Karpas-422 (cell line): ENCODE results near the gene COMMD2. TPM values are rescaled to one million over a fixed set of nuclear protein-coding genes. Genes with fewer than 3 reads are reported as not detected.
A peak's percentile ranks its signal among the peaks of the same experiment; 100 is the strongest.

Experiments used
- DNase-seq: peaks from one replicate; pipeline ENCODE4 v3.0.0-alpha.2; 2015
- H2AFZ ChIP-seq: fragments of 200-600 bp; sonication (generic); 2 replicates; pipeline ENCODE4 v1.6.1; 2014; ENCODE audit warnings: antibody characterized with exemption, low read length, mixed read lengths
- H3K27ac ChIP-seq: fragments of 200-600 bp; sonication (generic); 2 replicates; pipeline ENCODE4 v1.5.1; 2014; ENCODE audit warnings: mild to moderate bottlenecking, low read length, moderate library complexity
- H3K27me3 ChIP-seq: fragments of 200-600 bp; sonication (generic); 2 replicates; pipeline ENCODE4 v1.6.1; 2014; ENCODE audit warnings: low read length, mixed read lengths
- H3K36me3 ChIP-seq: fragments of 200-600 bp; sonication (generic); 2 replicates; pipeline ENCODE4 v1.6.1; 2014; ENCODE audit warnings: low read length, mixed read lengths; ENCODE audit not compliant: insufficient read depth
- H3K4me1 ChIP-seq: fragments of 200-600 bp; sonication (generic); 2 replicates; pipeline ENCODE4 v1.6.1; 2014; ENCODE audit warnings: mild to moderate bottlenecking, low read length, mixed read lengths
- H3K4me2 ChIP-seq: fragments of 200-600 bp; sonication (generic); 2 replicates; pipeline ENCODE4 v1.6.1; 2014; ENCODE audit warnings: low read length, low read depth, mild to moderate bottlenecking; ENCODE audit not compliant: poor library complexity, severe bottlenecking
- H3K4me3 ChIP-seq: fragments of 200-600 bp; sonication (generic); 2 replicates; pipeline ENCODE4 v1.5.1; 2014; ENCODE audit warnings: mild to moderate bottlenecking, antibody characterized with exemption, low read length, mixed read lengths
- H3K79me2 ChIP-seq: fragments of 200-600 bp; sonication (generic); 2 replicates; pipeline ENCODE4 v1.6.1; 2014; ENCODE audit warnings: mild to moderate bottlenecking, low read length, mixed read lengths
- H3K9ac ChIP-seq: fragments of 200-600 bp; sonication (generic); 2 replicates; pipeline ENCODE4 v1.6.0; 2014; ENCODE audit warnings: low read length
- H3K9me2 ChIP-seq: fragments of 200-600 bp; sonication (generic), shearing (Covaris generic); replicated peaks from 2 replicates; pipeline ENCODE4 v1.6.0; 2014; ENCODE audit warnings: mild to moderate bottlenecking, low read length, moderate library complexity; ENCODE audit not compliant: insufficient read depth
- H3K9me3 ChIP-seq: fragments of 300-700, 200-600 bp; sonication (generic); 2 replicates; pipeline ENCODE4 v1.6.1; 2014; ENCODE audit warnings: low read length, mixed read lengths
- H4K20me1 ChIP-seq: fragments of 200-600 bp; sonication (generic); 2 replicates; pipeline ENCODE4 v1.6.1; 2014; ENCODE audit warnings: mild to moderate bottlenecking, antibody characterized with exemption, low read length, low read depth; ENCODE audit not compliant: insufficient read depth
- total RNA-seq: library from RNA; depleted of rRNA; stranded (reverse); fragments of >200 nt; shearing (Covaris generic); gene quantifications from 2 replicates; pipeline ENCODE4 v1.2.3, GENCODE V29; 2014; ENCODE audit warnings: low replicate concordance

Gene COMMD2
- total RNA-seq, 1 experiment from 2014 or later: 33.8 TPM

GRCh38 chr3:149770246-149770645, 18.0 kb upstream of the COMMD2 start:
- H3K79me2 ChIP-seq: no peaks in the 10 kb centered on the region
- H3K9me3 ChIP-seq: no peaks in the 10 kb centered on the region
- H3K4me2 ChIP-seq: no peak overlapping the region
- no peak overlapping the region for H3K27ac ChIP-seq
- no peak overlapping the region for H3K9ac ChIP-seq
- no peaks in the 10 kb centered on the region for H3K4me1 ChIP-seq
- H3K9me2 ChIP-seq: no peaks in the 10 kb centered on the region
- no peaks in the 10 kb centered on the region for H4K20me1 ChIP-seq
- no peaks in the 10 kb centered on the region for H3K36me3 ChIP-seq
- H3K27me3 ChIP-seq: no peaks in the 10 kb centered on the region
- no peak overlapping the region for H2AFZ ChIP-seq
- no peak overlapping the region for H3K4me3 ChIP-seq
- DNase-seq: no peak

- Histone ChIP-seq H3K9me3 (no peaks in the 10 kb centered on the region), H3K4me2 (no peak overlapping the region), H3K27ac (no peak overlapping the region), H3K79me2 (no peaks in the 10 kb centered on the region), H3K9me2 (no peaks in the 10 kb centered on the region), H4K20me1 (no peaks in the 10 kb centered on the region), H3K9ac (no peak overlapping the region), H3K4me3 (no peak overlapping the region), H2AFZ (no peak overlapping the region), H3K36me3 (no peaks in the 10 kb centered on the region), H3K4me1 (no peaks in the 10 kb centered on the region), H3K27me3 (no peaks in the 10 kb centered on the region)
- no peak for DNase-seq
These were observed 16.4 kb upstream of the COMMD2 start for GRCh38 chr3:149768704-149769103.

GRCh38 chr3:149767720-149768119, 15.4 kb upstream of the COMMD2 start:
- Histone ChIP-seq H3K27me3 (no peaks in the 10 kb centered on the region), H2AFZ (no peak overlapping the region)
- DNase-seq: no peak

DNA sequence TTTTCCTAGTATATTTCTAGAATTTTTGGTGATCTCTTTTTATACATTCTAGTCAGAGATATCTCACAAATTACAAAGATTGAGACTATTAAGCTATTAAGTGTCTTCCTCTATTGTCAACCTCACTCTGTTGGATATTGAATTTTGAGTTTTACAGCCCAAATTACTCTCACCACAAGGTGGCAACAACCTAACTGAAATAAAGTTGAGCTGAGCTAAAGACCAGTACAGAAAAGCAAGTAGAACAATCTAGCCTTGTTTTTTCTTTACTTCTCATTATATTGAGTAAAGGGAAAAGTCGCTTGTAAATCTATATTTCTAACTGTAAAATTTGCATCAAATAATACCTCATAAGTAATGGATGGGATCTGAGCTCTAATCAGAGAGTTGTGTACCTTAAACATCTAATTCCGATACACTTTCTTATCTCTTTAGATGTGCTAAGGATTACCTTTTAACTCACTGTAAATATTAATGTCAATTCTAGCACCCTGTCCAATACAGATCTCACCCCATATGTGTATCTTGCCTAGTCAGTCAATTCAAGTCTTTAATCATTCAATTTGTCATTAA, 13.6 kb upstream of the COMMD2 start:
- H3K4me1 ChIP-seq: peaks cover 10% of the 10 kb centered on the region
- no peaks in the 10 kb centered on the region for H3K9me3 ChIP-seq
- H3K36me3 ChIP-seq: no peaks in the 10 kb centered on the region
- no peak overlapping the region for H3K4me2 ChIP-seq
- H3K27ac ChIP-seq: no peak overlapping the region
- no peaks in the 10 kb centered on the region for H3K9me2 ChIP-seq
- H3K4me3 ChIP-seq: no peak overlapping the region
- no peaks in the 10 kb centered on the region for H3K79me2 ChIP-seq
- H2AFZ ChIP-seq: no peak overlapping the region
- H4K20me1 ChIP-seq: no peaks in the 10 kb centered on the region
- H3K9ac ChIP-seq: no peak overlapping the region
- H3K27me3 ChIP-seq: no peaks in the 10 kb centered on the region
- DNase-seq: peak; percentile 75

More at GRCh38 chr3:149767720-149768119, 15.4 kb upstream of the COMMD2 start:
- Histone ChIP-seq H3K4me3 (no peak overlapping the region), H3K4me1 (no peaks in the 10 kb centered on the region), H3K4me2 (no peak overlapping the region), H3K36me3 (no peaks in the 10 kb centered on the region), H3K79me2 (no peaks in the 10 kb centered on the region), H3K9ac (no peak overlapping the region), H3K27ac (no peak overlapping the region), H3K9me2 (no peaks in the 10 kb centered on the region), H3K9me3 (no peaks in the 10 kb centered on the region), H4K20me1 (no peaks in the 10 kb centered on the region)

- no peaks in the 10 kb centered on the region for H3K9me2 ChIP-seq
- no peak overlapping the region for H3K4me3 ChIP-seq
- no peak overlapping the region for H3K27ac ChIP-seq
- no peaks in the 10 kb centered on the region for H3K9me3 ChIP-seq
- no peaks in the 10 kb centered on the region for H4K20me1 ChIP-seq
- H3K4me2 ChIP-seq: no peak overlapping the region
- H3K36me3 ChIP-seq: no peaks in the 10 kb centered on the region
- DNase-seq: no peak
- no peak overlapping the region for H3K9ac ChIP-seq
- H3K4me1 ChIP-seq: peaks cover 10% of the 10 kb centered on the region
- no peak overlapping the region for H2AFZ ChIP-seq
- H3K27me3 ChIP-seq: no peaks in the 10 kb centered on the region
- H3K79me2 ChIP-seq: no peaks in the 10 kb centered on the region
These were observed 12.0 kb upstream of the COMMD2 start for GRCh38 chr3:149764302-149764701.

DNA sequence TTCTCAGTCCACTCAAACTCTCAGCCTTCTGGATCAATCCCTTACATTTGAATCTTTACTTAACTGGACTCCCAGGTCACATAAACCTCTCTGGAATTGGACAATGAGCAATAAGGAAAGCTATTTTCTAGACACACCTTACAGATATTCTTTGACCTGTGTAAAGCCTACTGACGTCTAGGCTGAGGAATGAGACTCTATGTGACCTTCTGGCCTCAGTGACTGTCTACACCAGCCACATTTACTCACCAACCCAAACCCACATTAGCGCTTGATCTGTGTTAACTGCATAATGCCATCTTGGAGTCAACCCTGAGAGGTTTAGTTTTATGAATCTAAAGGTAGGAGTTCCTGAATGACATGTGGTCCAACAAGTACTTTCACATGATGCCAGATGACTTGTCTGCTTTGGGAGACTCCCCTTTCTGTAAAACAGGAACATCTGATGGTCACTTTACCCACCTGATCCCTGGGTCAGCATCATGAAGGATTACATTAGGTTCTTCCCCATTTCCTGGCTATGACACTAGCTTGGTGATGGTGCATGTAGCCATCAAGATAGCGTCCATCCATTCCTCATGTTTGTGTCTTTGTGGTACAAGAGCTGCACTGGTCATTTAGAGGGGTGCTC, 11.4 kb upstream of the COMMD2 start:
- no peaks in the 10 kb centered on the region for H4K20me1 ChIP-seq
- no peak for DNase-seq
- no peak overlapping the region for H3K4me3 ChIP-seq
- no peak overlapping the region for H2AFZ ChIP-seq
- no peak overlapping the region for H3K27ac ChIP-seq
- H3K27me3 ChIP-seq: no peaks in the 10 kb centered on the region
- H3K4me1 ChIP-seq: peaks cover 10% of the 10 kb centered on the region
- H3K9ac ChIP-seq: no peak overlapping the region
- H3K9me2 ChIP-seq: no peaks in the 10 kb centered on the region
- no peak overlapping the region for H3K4me2 ChIP-seq
- no peaks in the 10 kb centered on the region for H3K79me2 ChIP-seq
- no peaks in the 10 kb centered on the region for H3K36me3 ChIP-seq
- H3K9me3 ChIP-seq: no peaks in the 10 kb centered on the region

- DNase-seq: no peak
- Histone ChIP-seq H3K79me2 (peaks cover 32% of the 10 kb centered on the region), H4K20me1 (no peaks in the 10 kb centered on the region), H3K9me3 (no peaks in the 10 kb centered on the region), H3K9ac (no peak overlapping the region), H3K4me1 (peaks cover 17% of the 10 kb centered on the region), H3K36me3 (peaks cover 18% of the 10 kb centered on the region; the same call in 1 of the 2 replicates), H3K9me2 (no peaks in the 10 kb centered on the region), H3K4me3 (no peak overlapping the region), H3K27ac (no peak overlapping the region), H3K27me3 (no peaks in the 10 kb centered on the region), H2AFZ (peak overlapping the region; percentile 76), H3K4me2 (no peak overlapping the region)
These were observed 1.4 kb upstream of the COMMD2 start for GRCh38 chr3:149753717-149754116.

- peaks cover 28% of the 10 kb centered on the region; the same call in 1 of the 2 replicates for H3K36me3 ChIP-seq
- peak overlapping the region; percentile 90 for H3K4me2 ChIP-seq
- H3K27me3 ChIP-seq: no peaks in the 10 kb centered on the region
- H3K79me2 ChIP-seq: peaks cover 40% of the 10 kb centered on the region
- H3K9me3 ChIP-seq: no peaks in the 10 kb centered on the region
- no peaks in the 10 kb centered on the region for H4K20me1 ChIP-seq
- peak overlapping the region; percentile 26; the same call in 1 of the 2 replicates for H3K27ac ChIP-seq
- peak overlapping the region; percentile 86 for H3K9ac ChIP-seq
- H3K4me1 ChIP-seq: peaks cover 17% of the 10 kb centered on the region
- no peaks in the 10 kb centered on the region for H3K9me2 ChIP-seq
- peak overlapping the region; percentile 95 for H2AFZ ChIP-seq
- no peak for DNase-seq
- H3K4me3 ChIP-seq: peak overlapping the region; percentile 92
These were observed 473 bp upstream of the COMMD2 start for GRCh38 chr3:149752788-149753136.
